Endothelial cell (in vitro differentiated cells): ENCODE data around the gene UBE2G2. TPM values are rescaled to one million over a fixed set of nuclear protein-coding genes. Genes with fewer than 3 reads are reported as not detected.

Experiments
- DNase-seq: peaks from one replicate; pipeline ENCODE4 v3.0.0; 2021; ENCODE audit warnings: low spot score
- H3K27ac Mint-ChIP-seq: one replicate; pipeline ENCODE4 v1.8.0; 2021; ENCODE audit warnings: mixed read lengths, inconsistent platforms; ENCODE audit not compliant: unreplicated experiment
- H3K27me3 Mint-ChIP-seq: one replicate; pipeline ENCODE4 v1.8.0; 2021; ENCODE audit warnings: mild to moderate bottlenecking, moderate library complexity, mixed read lengths, inconsistent platforms; ENCODE audit not compliant: unreplicated experiment
- H3K36me3 Mint-ChIP-seq: one replicate; pipeline ENCODE4 v1.8.0; 2021; ENCODE audit warnings: mild to moderate bottlenecking, low read depth, mixed read lengths, inconsistent platforms; ENCODE audit not compliant: unreplicated experiment
- H3K4me1 Mint-ChIP-seq: one replicate; pipeline ENCODE4 v1.8.0; 2021; ENCODE audit warnings: mild to moderate bottlenecking, mixed read lengths, inconsistent platforms; ENCODE audit not compliant: unreplicated experiment
- H3K4me3 Mint-ChIP-seq: one replicate; pipeline ENCODE4 v1.8.0; 2021; ENCODE audit warnings: mild to moderate bottlenecking, mixed read lengths, inconsistent platforms; ENCODE audit not compliant: unreplicated experiment
- H3K9me3 Mint-ChIP-seq: one replicate; pipeline ENCODE4 v1.8.0; 2021; ENCODE audit warnings: mixed read lengths, inconsistent platforms; ENCODE audit not compliant: unreplicated experiment
- CTCF ChIP-seq: fragments of 200-600 bp; sonication (generic); IDR thresholded peaks from one replicate; pipeline ENCODE4 v1.5.0; 2021; ENCODE audit warnings: antibody characterized with exemption; ENCODE audit not compliant: unreplicated experiment
- total RNA-seq: library from RNA; stranded (reverse); fragmentation: NEBNext Ultra II Directional; extraction: Animal tissue kit (Norgen Biotek cat#: 25700); gene quantifications from one replicate; pipeline ENCODE4 v1.2.1, GENCODE V29; 2021; ENCODE audit not compliant: unreplicated experiment

Gene UBE2G2
- total RNA-seq, 1 donor from 2014 or later = 49.6 TPM

DNA sequence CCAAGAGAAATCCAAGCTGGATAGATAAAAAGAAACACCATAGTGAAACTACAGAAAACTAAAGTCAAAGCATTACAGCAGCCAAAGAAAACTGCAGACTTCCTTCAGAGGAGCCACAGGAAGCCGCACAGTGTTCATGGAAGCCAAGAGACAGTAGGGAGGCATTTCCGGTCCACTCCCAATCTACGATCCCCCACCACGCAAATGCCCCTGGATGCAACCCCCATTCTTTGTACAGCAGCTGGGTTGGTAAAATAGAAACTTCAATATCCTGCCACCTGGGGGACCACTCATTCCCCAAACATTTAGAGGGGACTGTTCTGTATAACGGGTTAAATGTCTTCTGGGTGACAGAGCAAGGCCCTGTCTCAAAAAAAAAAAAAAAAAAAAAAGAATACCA lies 46.4 kb downstream of the UBE2G2 start:
- DNase-seq = no peak

DNA sequence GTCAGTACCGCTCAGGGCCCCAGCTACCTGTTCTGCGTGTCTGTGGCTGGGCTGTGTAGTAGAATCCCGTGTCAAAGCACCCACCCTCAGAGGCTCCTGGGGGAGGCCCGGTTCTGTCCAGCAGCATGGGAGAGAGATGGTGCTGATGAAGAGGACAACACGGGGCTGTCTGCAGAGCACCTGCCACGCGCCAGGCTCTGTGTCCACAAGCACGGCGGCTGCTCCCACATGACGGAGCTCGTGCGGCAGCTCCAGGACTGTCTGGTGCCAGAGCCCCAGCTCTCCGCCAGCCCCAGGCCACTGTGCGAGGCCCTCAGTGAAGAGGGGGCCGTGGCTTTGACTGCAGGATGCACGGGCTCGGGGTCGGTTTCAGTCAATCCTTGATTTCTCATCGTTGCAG lies 48.3 kb downstream of the UBE2G2 start:
- peaks cover 14% of the 10 kb centered on the region for H3K4me1 Mint-ChIP-seq
- no peak for TF ChIP-seq CTCF
- no peaks in the 10 kb centered on the region for H3K36me3 Mint-ChIP-seq
- H3K9me3 Mint-ChIP-seq = peaks cover 5% of the 10 kb centered on the region
- DNase-seq = no peak
- no peak overlapping the region for H3K27ac Mint-ChIP-seq
- peaks cover 9% of the 10 kb centered on the region for H3K27me3 Mint-ChIP-seq
- no peak overlapping the region for H3K4me3 Mint-ChIP-seq

More for the DNA sequence above, 46.4 kb downstream of the UBE2G2 start:
- peaks cover 5% of the 10 kb centered on the region for H3K9me3 Mint-ChIP-seq
- peaks cover 11% of the 10 kb centered on the region for H3K4me1 Mint-ChIP-seq
- H3K27me3 Mint-ChIP-seq = peaks cover 6% of the 10 kb centered on the region
- H3K36me3 Mint-ChIP-seq = no peaks in the 10 kb centered on the region
- no peak overlapping the region for H3K4me3 Mint-ChIP-seq
- H3K27ac Mint-ChIP-seq = no peak overlapping the region
- no peak for TF ChIP-seq CTCF

DNA sequence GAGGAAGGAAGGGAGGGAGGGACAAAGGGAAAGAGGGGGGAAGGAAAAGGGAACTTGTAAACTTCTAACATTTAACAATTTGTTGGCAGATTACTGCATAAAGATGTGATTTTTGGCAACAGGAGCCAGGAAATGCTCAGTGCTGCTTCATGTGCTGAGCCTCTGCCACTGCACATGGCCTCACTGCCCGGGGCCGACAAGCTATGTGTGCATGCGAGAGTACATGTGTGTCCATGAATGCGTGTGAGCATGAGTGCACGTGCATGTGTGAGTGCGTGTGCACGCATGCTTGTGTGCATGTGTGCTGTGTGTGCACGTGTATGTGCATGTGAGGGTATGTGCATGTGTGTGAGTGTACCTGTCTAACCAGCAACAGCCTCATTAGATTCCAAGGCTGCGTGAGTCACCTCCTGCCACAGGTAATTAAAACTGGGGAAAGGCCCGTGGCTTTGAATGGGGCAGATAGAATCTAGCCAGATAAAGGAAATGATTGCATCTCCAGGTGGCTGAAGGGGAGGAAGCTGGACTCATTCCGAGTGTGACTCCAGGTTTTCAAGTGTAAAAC lies 48.9 kb downstream of the UBE2G2 start:
- no peak for DNase-seq
- H3K36me3 Mint-ChIP-seq = no peaks in the 10 kb centered on the region
- H3K9me3 Mint-ChIP-seq = peaks cover 5% of the 10 kb centered on the region
- TF ChIP-seq CTCF = no peak
- no peak overlapping the region for H3K4me3 Mint-ChIP-seq
- no peak overlapping the region for H3K27ac Mint-ChIP-seq
- peaks cover 14% of the 10 kb centered on the region for H3K4me1 Mint-ChIP-seq
- peaks cover 9% of the 10 kb centered on the region for H3K27me3 Mint-ChIP-seq

DNA sequence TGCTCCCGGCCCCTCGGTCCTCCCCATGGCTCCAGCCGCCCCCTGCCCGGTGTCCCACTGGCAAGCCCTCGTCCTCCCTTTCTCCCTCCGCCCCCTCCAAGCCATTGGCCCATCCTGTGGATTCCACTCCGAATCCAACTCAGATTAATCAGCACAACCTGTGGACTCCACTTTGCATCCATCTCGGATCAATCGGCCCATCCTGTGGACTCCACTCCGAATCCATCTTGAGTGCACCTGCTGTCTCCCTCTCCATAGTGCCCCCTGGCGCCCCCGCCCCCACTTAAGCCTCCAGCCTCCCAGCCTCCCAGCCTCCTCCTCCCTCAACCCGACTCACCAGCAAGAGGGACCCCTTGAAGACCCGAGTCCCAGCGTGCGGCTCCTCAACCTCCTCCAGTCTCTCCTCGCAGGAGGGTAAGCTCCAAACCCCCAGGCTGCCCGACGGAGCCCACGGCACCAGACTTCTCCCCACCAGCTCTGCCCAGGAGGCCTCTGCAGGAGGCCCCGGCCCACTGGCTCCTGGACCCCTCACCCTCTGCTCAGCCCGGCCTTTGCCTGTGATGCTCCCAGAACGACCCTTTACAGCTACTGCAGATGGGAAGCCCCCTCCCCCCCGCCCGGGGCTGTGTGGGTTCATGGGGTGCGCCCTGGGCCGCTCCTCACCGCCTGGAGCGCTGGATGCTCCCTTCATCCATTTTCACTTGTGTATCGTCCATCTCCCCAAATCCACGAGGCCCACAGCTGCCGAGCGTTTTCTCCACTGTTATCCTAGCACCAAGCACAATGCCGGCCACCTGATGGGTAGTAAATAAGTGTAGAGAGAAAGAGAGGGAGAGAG lies 49.6 kb downstream of the UBE2G2 start:
- Mint-ChIP-seq H3K4me3 (no peak overlapping the region), H3K4me1 (peaks cover 14% of the 10 kb centered on the region), H3K9me3 (peaks cover 5% of the 10 kb centered on the region), H3K27ac (no peak overlapping the region), H3K36me3 (no peaks in the 10 kb centered on the region), H3K27me3 (peaks cover 9% of the 10 kb centered on the region)
- no peak for TF ChIP-seq CTCF
- no peak for DNase-seq

DNA sequence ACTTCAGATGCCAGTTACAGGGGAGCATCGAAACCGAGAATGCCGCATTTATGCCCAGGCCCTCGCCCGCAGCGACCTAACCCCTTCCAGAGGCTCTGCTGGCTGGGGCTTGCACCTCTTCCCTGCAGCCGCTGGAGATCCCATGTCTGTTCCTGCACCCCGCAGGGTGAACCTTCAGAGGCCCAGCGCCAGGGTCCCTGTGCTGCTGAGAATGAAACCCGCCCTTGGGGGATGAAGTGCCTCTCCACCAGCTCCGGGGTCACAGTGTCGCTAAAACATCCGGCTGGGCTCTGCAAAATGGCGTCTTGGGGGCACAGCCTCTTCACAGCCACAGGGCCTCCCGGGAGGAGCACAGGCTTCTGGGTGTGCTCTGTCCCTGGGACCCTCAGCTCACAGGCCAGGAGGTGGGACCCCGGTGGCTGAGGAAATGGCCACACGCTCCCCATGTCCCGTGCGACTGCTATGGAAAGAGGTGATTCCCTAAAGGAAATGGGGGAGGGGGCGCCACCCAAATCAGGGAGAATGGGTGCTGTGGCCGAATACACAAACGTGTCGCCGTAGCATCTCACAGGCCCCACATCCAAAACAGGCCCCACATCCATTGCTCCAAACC lies 50.3 kb downstream of the UBE2G2 start:
- Mint-ChIP-seq H3K4me1 (peaks cover 14% of the 10 kb centered on the region), H3K9me3 (peaks cover 5% of the 10 kb centered on the region), H3K27ac (no peak overlapping the region), H3K27me3 (peaks cover 9% of the 10 kb centered on the region), H3K4me3 (no peak overlapping the region), H3K36me3 (no peaks in the 10 kb centered on the region)
- TF ChIP-seq CTCF = no peak
- no peak for DNase-seq
